IMR-90 (cell line): ENCODE data around the gene MEDAG. TPM values are rescaled to one million over a fixed set of nuclear protein-coding genes. Genes with fewer than 3 reads are reported as not detected.

Experiments used
- ATAC-seq: fragments of 200-7000 bp; cut with Tn5 transposase; 2 replicates; pipeline ENCODE4 v1.9.1; 2020; ENCODE audit warnings: low read depth, mild to moderate bottlenecking, moderate library complexity
- BruUV-seq: library from RNA; stranded (reverse); fragments of 400-500 nt; replicated peaks from 2 replicates; lab custom pipeline; 2021; lab: Mats Ljungman, UMichigan
- CTCF ChIA-PET: fragments of 300-600 bp; formaldehyde crosslinking; extraction: SDS; loops from one replicate; lab custom pipeline; 2021; ENCODE audit warnings: antibody characterized with exemption; lab: Yijun Ruan, JAX
- POLR2A ChIA-PET: fragments of 300-600 bp; sonication (Branson Sonifier 250); formaldehyde crosslinking; loops from one replicate; lab custom pipeline; 2022; ENCODE audit warnings: antibody characterized with exemption; ENCODE audit not compliant: unreplicated experiment; lab: Charles Lee
- DNase-seq: peaks from one replicate; pipeline ENCODE4 v3.0.0; 2013
- H2AFZ ChIP-seq: replicated peaks from 2 replicates; pipeline ENCODE3; 2013; ENCODE audit warnings: low read length, mild to moderate bottlenecking; ENCODE audit not compliant: poor library complexity
- H2AK5ac ChIP-seq: 2 replicates; pipeline ENCODE4 v1.6.1; 2013; ENCODE audit warnings: low read depth, low read length, inconsistent platforms
- H2AK9ac ChIP-seq: replicated peaks from 2 replicates; pipeline ENCODE3; 2013; ENCODE audit warnings: mild to moderate bottlenecking, low read depth, low read length, moderate library complexity; ENCODE audit not compliant: poor library complexity
- H2BK120ac ChIP-seq: 2 replicates; pipeline ENCODE4 v1.6.1; 2013; ENCODE audit warnings: low read depth, low read length, inconsistent platforms
- H2BK15ac ChIP-seq: 3 replicates; pipeline ENCODE4 v1.6.1; 2013; ENCODE audit warnings: low read depth, low read length, inconsistent platforms
- H2BK20ac ChIP-seq: 2 replicates; pipeline ENCODE4 v1.6.1; 2013; ENCODE audit warnings: low read depth, mild to moderate bottlenecking, inconsistent platforms, low read length, moderate library complexity
- H2BK5ac ChIP-seq: 2 replicates; pipeline ENCODE4 v1.6.1; 2013; ENCODE audit warnings: mild to moderate bottlenecking, low read depth, low read length, inconsistent platforms; ENCODE audit not compliant: poor library complexity, severe bottlenecking
- H3K14ac ChIP-seq: replicated peaks from 2 replicates; pipeline ENCODE4 v1.6.1; 2013; ENCODE audit warnings: low read depth, low read length, inconsistent platforms
- H3K18ac ChIP-seq: 2 replicates; pipeline ENCODE4 v1.6.1; 2013; ENCODE audit warnings: low read depth, low read length, control low read depth
- H3K23ac ChIP-seq: 2 replicates; pipeline ENCODE4 v1.6.1; 2013; ENCODE audit warnings: low read depth, low read length, inconsistent platforms
- H3K27ac ChIP-seq: 2 replicates; pipeline ENCODE4 v1.5.1; 2013; ENCODE audit warnings: mild to moderate bottlenecking, control low read depth, low read length; ENCODE audit not compliant: insufficient read depth
- H3K27me3 ChIP-seq: 2 replicates; pipeline ENCODE4 v1.6.1; 2013; ENCODE audit warnings: low read length; ENCODE audit not compliant: control insufficient read depth, insufficient read depth
- H3K36me3 ChIP-seq: 2 replicates; pipeline ENCODE4 v1.6.1; 2013; ENCODE audit warnings: low read length, mixed read lengths; ENCODE audit not compliant: control insufficient read depth, insufficient read depth
- H3K4ac ChIP-seq: 2 replicates; pipeline ENCODE4 v1.6.1; 2013; ENCODE audit warnings: low read depth, low read length, inconsistent platforms
- H3K4me1 ChIP-seq: 2 replicates; pipeline ENCODE4 v1.6.1; 2013; ENCODE audit warnings: low read length, mixed read lengths; ENCODE audit not compliant: control insufficient read depth, insufficient read depth
- H3K4me2 ChIP-seq: 2 replicates; pipeline ENCODE4 v1.6.1; 2013; ENCODE audit warnings: low read depth, mild to moderate bottlenecking, control low read depth, low read length, moderate library complexity
- H3K4me3 ChIP-seq: 2 replicates; pipeline ENCODE4 v1.5.1; 2013; ENCODE audit warnings: low read depth, mild to moderate bottlenecking, control low read depth, low read length, moderate library complexity; ENCODE audit not compliant: insufficient read depth
- H3K56ac ChIP-seq: 2 replicates; pipeline ENCODE4 v1.6.1; 2013; ENCODE audit warnings: low read length, inconsistent platforms; ENCODE audit not compliant: insufficient read depth; ENCODE audit errors: extremely low read depth
- H3K79me1 ChIP-seq, 2 experiments: 2 replicates each; pipeline ENCODE4 v1.6.1; 2013; ENCODE audit warnings: low read length in 2 of 2, inconsistent platforms in 1 of 2, low read depth in 1 of 2
- H3K9ac ChIP-seq: 2 replicates; pipeline ENCODE4 v1.6.1; 2013; ENCODE audit warnings: low read depth, low read length, control low read depth
- H3K9me1 ChIP-seq: 2 replicates; pipeline ENCODE4 v1.6.1; 2013; ENCODE audit warnings: low read length, inconsistent platforms; ENCODE audit not compliant: insufficient read depth
- H3K9me3 ChIP-seq: 2 replicates; pipeline ENCODE4 v1.6.1; 2013; ENCODE audit warnings: low read length; ENCODE audit not compliant: control insufficient read depth, insufficient read depth
- H4K20me1 ChIP-seq: 2 replicates; pipeline ENCODE4 v1.6.1; 2013; ENCODE audit warnings: low read length, inconsistent platforms; ENCODE audit not compliant: insufficient read depth
- H4K5ac ChIP-seq: 2 replicates; pipeline ENCODE4 v1.6.1; 2013; ENCODE audit warnings: mild to moderate bottlenecking, low read depth, low read length, control low read depth
- H4K8ac ChIP-seq, 2 experiments: 2 replicates each; pipeline ENCODE4 v1.6.1; 2013; ENCODE audit warnings: low read depth in 2 of 2, low read length in 2 of 2, control low read depth in 1 of 2, inconsistent platforms in 1 of 2
- H4K91ac ChIP-seq: 2 replicates; pipeline ENCODE4 v1.6.1; 2013; ENCODE audit warnings: low read depth, low read length, inconsistent platforms; ENCODE audit not compliant: insufficient read depth
- CEBPB ChIP-seq: IDR thresholded peaks from 2 replicates; pipeline ENCODE4 v1.6.1; 2012; ENCODE audit warnings: low read depth, low read length, improper control_type of control experiment
- FOS ChIP-seq: fragments of 150-350 bp; IDR thresholded peaks from 2 replicates; pipeline ENCODE4 v1.6.1; 2016; ENCODE audit warnings: low read depth, low read length
- MAFK ChIP-seq: IDR thresholded peaks from 2 replicates; pipeline ENCODE4 v1.6.1; 2012; ENCODE audit warnings: low read depth, low read length, improper control_type of control experiment
- MAZ ChIP-seq: IDR thresholded peaks from 2 replicates; pipeline ENCODE4 v1.6.1; 2012; ENCODE audit warnings: low read depth, mild to moderate bottlenecking, low read length, improper control_type of control experiment, moderate library complexity, borderline replicate concordance
- MXI1 ChIP-seq: IDR thresholded peaks from 2 replicates; pipeline ENCODE4 v1.6.1; 2012; ENCODE audit warnings: low read depth, mild to moderate bottlenecking, low read length, moderate library complexity, borderline replicate concordance
- RAD21 ChIP-seq: IDR thresholded peaks from 2 replicates; pipeline ENCODE4 v1.6.1; 2012; ENCODE audit warnings: low read length, improper control_type of control experiment
- RCOR1 ChIP-seq: IDR thresholded peaks from 2 replicates; pipeline ENCODE4 v1.6.1; 2012; ENCODE audit warnings: mild to moderate bottlenecking, low read length, improper control_type of control experiment; ENCODE audit not compliant: insufficient replicate concordance
- WGBS, 2 experiments: methylation state at CpG; one replicate each; pipeline versions ENCODE4 v1.1.5 to v1.1.7; 2013; ENCODE audit warnings: missing lambda C conversion rate in 2 of 2; ENCODE audit not compliant: insufficient read length in 1 of 2; ENCODE audit errors: extremely low coverage in 2 of 2; 5-methylcytosine and 5-hydroxymethylcytosine counted together
- dilution Hi-C: fragments of 300-500 bp; cut with HindIII; formaldehyde crosslinking; loops from one replicate; pipeline ENCODE4 v1.14.3; 2018; ENCODE audit warnings: low sequenced_read_pairs; ENCODE audit not compliant: unreplicated experiment
- in situ Hi-C: fragments of 300-500 bp; cut with MboI; formaldehyde crosslinking; loops from 3 replicates; pipeline ENCODE4 v1.14.3; 2019; ENCODE audit warnings: low sequenced_read_pairs, inconsistent platforms, mixed read lengths
- intact Hi-C: fragments of 100-400 bp; cut with micrococcal nuclease; formaldehyde crosslinking; loops from 2 replicates; pipeline ENCODE4 v1.10.0; 2022
- polyA plus RNA-seq, 3 experiments: library from polyadenylated mRNA; depleted of rRNA; stranded (reverse); fragments of >200 nt; gene quantifications; 2 replicates each; pipeline ENCODE4 v1.2.3, GENCODE V29; 2012; ENCODE audit warnings: low replicate concordance in 1 of 3
- total RNA-seq: library from RNA; depleted of rRNA; stranded (reverse); fragments of >200 nt; gene quantifications from 2 replicates; pipeline ENCODE4 v1.2.3, GENCODE V29; 2012
- TF ChIP-seq, protein P1 (sequence below): fragments of 150-350 bp; IDR thresholded peaks from 2 replicates; pipeline ENCODE4 v1.6.1; 2016; ENCODE audit warnings: low read depth, mild to moderate bottlenecking, low read length, moderate library complexity, borderline replicate concordance

The MEDAG gene
- total and polyA plus RNA-seq, 2 of the 4 experiments (the other 2 are of a cell fraction) = 0.32 to 0.36 TPM

DNA sequence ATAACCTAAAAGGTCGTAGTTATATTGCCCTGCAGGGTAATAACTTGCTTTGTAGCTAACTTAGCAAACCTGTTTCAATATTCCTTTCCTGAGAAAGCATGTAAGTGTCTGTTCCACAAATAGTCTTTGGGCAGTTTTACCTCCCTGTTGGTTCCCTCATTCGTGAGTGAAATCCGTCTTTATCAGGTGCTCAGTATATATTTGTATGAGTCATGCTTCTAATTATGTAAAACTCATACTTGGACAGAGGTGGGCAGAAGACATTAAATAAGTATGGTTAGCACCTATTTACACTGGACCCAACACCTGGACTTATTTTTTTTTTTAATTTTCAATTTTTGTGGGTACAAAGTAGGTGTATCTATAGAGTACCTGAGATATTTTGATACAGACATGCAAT, 44.9 kb upstream of the MEDAG start:
- no peak overlapping the region for H2BK5ac ChIP-seq
- no peak for TF ChIP-seq MAFK
- no peak for TF ChIP-seq RAD21
- no peak for TF ChIP-seq FOS
- no peak for TF ChIP-seq RCOR1
- TF ChIP-seq CEBPB = no peak
- TF ChIP-seq, protein P1, sequence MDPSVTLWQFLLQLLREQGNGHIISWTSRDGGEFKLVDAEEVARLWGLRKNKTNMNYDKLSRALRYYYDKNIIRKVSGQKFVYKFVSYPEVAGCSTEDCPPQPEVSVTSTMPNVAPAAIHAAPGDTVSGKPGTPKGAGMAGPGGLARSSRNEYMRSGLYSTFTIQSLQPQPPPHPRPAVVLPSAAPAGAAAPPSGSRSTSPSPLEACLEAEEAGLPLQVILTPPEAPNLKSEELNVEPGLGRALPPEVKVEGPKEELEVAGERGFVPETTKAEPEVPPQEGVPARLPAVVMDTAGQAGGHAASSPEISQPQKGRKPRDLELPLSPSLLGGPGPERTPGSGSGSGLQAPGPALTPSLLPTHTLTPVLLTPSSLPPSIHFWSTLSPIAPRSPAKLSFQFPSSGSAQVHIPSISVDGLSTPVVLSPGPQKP = no peak
- TF ChIP-seq MXI1 = no peak
- no peak for TF ChIP-seq MAZ
- H2BK20ac ChIP-seq = no peak overlapping the region
- H3K4ac ChIP-seq = no peak overlapping the region
- H3K9ac ChIP-seq = no peak overlapping the region
- no peaks in the 10 kb centered on the region for H3K27me3 ChIP-seq
- no peak overlapping the region for H4K8ac ChIP-seq
- H2AK9ac ChIP-seq = no peak overlapping the region
- BruUV-seq = no TSS peak
- no peak overlapping the region for H4K5ac ChIP-seq
- intact Hi-C loops (loop anchor here (10.0 kb wide), 2 partner anchors 456 to 726 kb away; no protein-coding TSS in a partner anchor), in situ Hi-C loops (loop anchor here (10.0 kb wide), 1 partner anchor 186 kb away; no protein-coding TSS in a partner anchor), dilution Hi-C loops (no loop called here)
- no peak for DNase-seq
- H3K56ac ChIP-seq = no peak overlapping the region
- ATAC-seq = no peak
- peaks cover 16% of the 10 kb centered on the region for H3K9me1 ChIP-seq
- no peaks in the 10 kb centered on the region for H3K36me3 ChIP-seq
- WGBS, 2 experiments = 100% methylated on average over 1 of the region's 3 CpGs; no CpG with 5 or more reads in 1 of the 2 experiments
- H3K4me1 ChIP-seq = peaks cover 30% of the 10 kb centered on the region
- no peak overlapping the region for H2BK15ac ChIP-seq
- no peak overlapping the region for H3K27ac ChIP-seq
- POLR2A ChIA-PET = no interaction called here
- CTCF ChIA-PET = interaction anchor here (0.6 kb wide), 2 partner anchors 35 to 46 kb away, joined by 3 read pairs; no protein-coding TSS in a partner anchor
- no peak overlapping the region for H2BK120ac ChIP-seq
- H3K4me2 ChIP-seq = no peak overlapping the region
- H3K14ac ChIP-seq = no peak overlapping the region
- no peak overlapping the region for H2AFZ ChIP-seq
- H3K23ac ChIP-seq = no peak overlapping the region
- H2AK5ac ChIP-seq = no peak overlapping the region
- H4K20me1 ChIP-seq = no peaks in the 10 kb centered on the region
- no peak overlapping the region for H3K4me3 ChIP-seq
- H3K9me3 ChIP-seq = peaks cover 5% of the 10 kb centered on the region; the same call in 1 of the 2 replicates
- H3K79me1 ChIP-seq = peaks cover 0 to 7% of the 10 kb centered on the region in 2 experiments; a peak in 1 of 4 replicates
- no peak overlapping the region for H3K18ac ChIP-seq
- H4K91ac ChIP-seq = no peak overlapping the region
